Measurements from ENCODE around the gene VGLL4.

Gene VGLL4

DNA sequence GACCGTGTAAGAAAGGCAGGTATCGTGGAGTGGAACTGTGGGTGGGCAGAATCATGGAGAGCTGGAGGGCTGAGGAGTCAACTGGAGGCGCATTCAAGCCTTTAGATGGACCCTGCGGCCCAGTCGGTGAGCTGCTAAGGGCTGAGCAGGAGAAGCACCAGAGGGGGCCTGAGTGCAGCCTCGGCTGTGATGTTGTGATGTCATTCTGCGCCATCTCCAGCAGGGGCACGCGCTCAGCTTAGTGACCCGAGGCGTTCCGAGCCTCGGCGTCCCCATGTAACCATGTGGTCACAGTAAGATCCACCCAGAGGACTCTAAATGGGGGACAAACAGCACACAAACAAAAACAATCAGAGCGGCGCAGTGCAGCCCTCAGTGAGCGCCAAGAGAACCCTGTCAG is 76.8 kb downstream of the VGLL4 start:
- in situ Hi-C loops (cut with MboI; ENCODE audit: low sequenced_read_pairs), result no loop called here

DNA sequence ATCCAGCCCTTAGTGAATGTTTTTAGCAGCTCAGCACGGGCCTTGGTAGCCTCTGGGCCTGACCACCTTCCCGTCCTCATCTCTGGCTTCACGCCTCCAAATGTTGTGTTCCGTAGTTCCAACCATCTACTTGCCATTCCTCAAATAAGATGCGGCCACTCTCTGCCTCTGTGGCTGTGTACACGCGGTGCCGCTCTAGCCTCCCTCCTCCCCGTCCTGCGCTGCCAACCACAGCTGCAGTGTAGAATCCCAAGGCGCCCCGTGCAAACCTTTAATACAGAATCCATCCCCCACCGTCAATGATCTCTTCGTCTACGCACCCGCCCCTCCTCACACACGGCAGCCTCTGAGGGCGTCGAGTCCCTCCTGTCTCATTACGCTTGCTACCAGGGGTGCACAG is 77.2 kb downstream of the VGLL4 start:
- in situ Hi-C loops (cut with MboI; ENCODE audit: low sequenced_read_pairs), result no loop called here

DNA sequence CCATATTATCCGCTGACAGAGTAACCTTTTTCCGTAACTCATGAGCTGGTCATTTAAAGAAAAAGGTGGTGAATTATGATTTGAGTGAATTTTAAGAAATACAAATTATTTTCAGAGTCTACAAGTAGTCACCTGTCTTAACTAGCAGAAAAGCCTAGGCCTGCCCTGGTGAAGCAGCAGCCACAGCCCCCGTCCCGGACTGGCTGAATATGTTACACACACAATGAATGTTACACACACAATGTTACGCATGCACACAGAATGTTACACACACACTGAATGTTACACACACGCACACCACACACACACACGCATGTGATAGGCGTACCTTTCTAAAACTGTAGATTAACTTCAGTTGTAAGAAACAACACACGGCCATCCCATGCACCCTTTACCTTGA is 77.8 kb downstream of the VGLL4 start:
- in situ Hi-C loops (cut with MboI; ENCODE audit: low sequenced_read_pairs), result no loop called here

DNA sequence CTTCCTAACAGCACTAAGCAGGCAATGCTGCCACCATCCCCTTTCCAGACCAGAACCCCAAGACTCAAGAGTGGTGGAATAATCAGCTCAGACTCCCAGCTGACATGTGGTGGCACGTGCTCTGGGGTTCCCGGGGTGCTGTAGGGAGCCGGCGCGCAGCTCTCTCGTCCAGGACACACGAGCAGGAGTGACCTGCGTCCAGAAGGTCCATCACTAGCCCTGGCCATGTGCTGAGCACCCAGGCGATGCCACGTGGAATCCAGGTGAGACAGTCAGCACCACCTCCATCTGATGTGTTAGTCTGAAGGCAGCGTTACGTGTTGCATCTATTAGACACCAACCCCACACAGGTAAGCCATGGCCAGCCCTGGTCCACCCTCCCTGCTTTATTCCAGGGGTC is 78.2 kb downstream of the VGLL4 start:
- in situ Hi-C loops (cut with MboI; ENCODE audit: low sequenced_read_pairs), result no loop called here

DNA sequence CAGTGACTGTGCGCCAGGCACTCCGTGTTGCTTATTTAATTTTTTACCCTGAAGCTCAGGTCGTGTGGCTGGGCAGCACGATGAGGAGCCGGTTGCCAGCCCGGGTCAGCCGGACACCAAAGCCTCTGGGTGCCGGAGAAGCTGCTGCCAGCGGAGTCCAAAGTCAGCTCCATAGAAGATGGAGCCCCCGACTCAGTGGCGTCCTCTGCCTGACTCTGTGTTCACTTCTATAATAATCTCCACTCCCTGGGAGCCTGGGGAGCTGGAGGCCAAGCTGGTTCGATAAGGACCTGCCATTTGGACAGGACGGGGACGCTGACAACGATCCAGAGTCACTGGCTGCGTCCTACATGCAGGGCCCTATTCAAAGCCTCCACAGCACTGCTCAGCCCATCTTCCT is 78.6 kb downstream of the VGLL4 start:
- in situ Hi-C loops (cut with MboI; ENCODE audit: low sequenced_read_pairs), result no loop called here

DNA sequence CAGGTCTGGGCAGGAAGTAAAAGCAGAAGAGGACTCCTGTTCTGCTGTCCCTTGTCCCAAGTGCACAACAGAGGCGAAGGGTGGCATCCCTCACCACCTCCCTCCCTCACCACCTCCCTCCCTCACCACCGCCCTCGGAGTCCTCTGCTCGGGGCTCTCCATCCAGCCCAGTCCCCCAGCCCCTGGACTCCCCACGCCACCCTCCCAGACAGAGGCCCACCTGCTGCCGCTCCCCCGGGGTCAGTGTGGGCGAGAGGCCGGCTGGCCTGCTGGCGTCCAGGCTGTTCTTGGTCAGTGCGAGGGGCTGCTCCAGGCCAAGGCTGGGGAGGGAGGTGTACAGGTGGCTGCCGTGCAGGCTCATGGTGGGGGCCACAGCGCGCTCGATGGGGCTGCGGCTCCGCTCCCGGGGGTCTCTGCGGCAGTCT is 79.1 kb downstream of the VGLL4 start:
- in situ Hi-C loops (cut with MboI; ENCODE audit: low sequenced_read_pairs), result no loop called here

DNA sequence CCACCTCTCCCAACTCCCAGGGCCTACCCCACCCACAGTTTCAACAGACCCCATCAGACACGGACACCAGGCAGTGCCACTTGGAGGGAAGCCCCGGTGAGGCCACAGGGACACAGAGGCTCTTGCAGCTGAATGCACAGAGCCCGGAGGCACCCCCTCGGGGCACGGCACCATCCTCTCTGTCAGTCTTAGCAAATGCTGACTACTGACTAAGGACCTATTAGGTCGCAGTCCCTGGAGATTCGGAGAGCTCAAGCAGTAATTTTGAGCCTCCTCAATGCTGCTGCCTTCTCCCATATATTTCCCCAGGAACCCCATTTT is 79.9 kb downstream of the VGLL4 start:
- in situ Hi-C loops (cut with MboI; ENCODE audit: low sequenced_read_pairs), result no loop called here

DNA sequence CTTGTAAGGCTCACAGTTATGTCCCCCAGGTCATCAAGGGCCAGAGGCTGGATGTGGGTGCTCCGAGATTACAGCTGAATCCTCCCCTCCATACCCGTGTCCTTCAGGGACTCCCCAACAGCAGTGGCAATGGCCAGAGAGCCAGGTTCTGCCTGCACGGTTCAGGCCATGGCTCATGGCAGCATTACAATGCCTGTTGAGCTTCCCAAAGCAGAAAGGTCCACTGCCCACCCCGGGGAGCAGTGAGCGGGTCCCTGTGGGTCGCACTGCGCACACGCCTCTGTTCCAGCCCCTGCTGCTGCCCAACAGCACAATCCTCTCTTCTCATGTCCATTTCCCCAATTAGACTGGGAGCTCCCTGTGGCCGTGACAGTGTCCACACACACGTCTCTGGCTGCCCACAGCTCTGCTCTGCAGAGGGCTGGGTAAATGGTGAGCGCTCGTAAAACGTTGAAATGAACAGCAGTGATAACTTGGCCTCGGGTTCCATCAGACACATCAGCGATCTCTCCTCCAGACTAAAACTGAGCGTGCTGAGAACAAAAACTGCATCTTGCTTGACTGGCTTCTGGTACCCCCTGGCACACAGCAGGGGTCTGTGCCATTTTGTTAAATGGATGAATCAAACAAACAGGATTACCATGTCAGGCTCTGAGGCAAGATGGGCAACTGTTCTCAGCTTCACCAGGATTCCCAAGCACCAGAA is 80.4 kb downstream of the VGLL4 start:
- in situ Hi-C loops (cut with MboI; ENCODE audit: low sequenced_read_pairs), result no loop called here

DNA sequence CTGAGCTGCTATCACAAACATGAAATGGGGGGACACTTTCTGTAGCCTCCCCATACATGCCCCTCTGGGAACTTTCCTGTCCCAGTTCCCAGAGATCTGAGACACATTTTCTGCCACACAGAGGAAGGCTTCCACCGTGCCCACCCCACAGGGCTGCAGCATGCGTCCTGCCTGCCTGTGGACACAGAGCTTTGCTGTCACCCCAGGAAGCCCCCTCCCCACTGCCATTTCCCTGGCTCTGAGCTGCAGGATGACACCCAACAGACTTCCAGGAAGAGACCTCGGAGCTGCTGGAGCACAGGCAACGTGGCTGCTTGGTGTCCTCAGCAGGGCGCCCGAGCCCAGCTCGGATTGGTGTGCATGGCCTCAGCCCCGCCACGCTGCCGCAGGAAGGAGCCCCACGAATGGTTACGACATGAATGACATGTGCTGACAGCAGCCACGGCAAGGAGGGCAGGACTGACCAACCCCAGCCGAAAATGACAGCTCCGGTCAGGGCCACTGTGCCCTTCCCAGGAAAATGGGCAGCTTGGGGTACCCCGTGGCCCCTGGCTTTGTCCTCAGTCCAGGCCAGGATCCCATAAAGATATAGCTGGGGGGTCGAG is 81.3 kb downstream of the VGLL4 start:
- in situ Hi-C loops (cut with MboI; ENCODE audit: low sequenced_read_pairs), result no loop called here

DNA sequence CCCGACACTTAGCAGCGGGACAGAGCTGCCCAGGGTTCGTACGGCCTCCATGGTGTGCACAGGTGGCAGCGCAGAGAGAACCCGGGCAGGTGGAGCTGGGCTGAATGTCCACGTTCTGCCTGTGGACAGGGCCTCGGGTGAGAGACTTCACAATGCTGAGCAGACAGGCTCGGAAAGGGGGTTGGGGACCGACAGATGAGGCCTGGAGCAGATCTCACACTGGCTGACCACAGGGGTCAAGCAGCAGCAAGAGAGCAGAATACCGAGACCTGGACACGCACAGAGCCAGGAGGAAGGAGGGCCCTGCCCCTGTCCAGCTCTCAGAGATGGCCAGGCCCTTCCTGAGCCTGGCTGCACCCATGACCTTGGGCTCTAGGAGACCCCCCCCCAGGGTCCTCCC is 83.0 kb downstream of the VGLL4 start:
- in situ Hi-C loops (cut with MboI; ENCODE audit: low sequenced_read_pairs), result no loop called here

DNA sequence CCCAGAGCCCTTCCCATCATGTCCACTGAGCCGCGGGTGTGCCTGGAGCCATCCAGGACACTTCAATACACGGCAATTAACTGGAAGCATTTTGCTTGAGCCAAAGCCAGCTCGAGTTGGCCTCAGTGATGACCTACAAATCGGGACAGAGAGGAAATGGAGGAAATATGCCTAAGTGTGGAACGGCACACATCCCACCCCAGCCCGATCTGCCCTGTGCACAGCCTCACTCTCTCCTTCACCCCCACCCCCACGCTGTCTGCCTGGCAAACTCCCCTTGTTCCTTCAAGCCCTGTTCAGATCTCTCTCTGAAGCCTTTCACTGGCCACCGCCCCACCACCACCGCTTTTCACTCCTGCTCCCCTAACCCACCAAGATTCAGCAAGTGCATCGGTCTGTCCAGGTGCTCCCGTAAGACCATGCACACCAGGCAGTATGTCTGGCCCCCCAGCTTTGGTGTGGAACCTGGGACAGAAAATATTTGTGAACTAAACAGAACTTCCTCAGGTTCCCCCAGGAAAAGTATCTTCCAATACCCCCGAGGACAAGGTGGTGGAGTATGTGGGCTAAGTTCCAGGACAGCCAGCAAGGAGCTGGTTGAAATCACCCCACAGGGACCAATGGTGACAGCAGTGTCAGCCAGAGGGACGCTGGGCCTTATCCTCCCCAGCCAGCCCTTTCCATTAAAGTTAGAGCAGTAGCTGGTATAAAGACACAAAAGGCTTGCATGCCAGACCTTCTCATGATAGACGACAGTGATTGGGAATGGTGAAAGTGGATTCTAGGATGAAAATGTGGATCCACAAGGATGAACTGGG is 83.7 kb downstream of the VGLL4 start:
- in situ Hi-C loops (cut with MboI; ENCODE audit: low sequenced_read_pairs), result no loop called here

DNA sequence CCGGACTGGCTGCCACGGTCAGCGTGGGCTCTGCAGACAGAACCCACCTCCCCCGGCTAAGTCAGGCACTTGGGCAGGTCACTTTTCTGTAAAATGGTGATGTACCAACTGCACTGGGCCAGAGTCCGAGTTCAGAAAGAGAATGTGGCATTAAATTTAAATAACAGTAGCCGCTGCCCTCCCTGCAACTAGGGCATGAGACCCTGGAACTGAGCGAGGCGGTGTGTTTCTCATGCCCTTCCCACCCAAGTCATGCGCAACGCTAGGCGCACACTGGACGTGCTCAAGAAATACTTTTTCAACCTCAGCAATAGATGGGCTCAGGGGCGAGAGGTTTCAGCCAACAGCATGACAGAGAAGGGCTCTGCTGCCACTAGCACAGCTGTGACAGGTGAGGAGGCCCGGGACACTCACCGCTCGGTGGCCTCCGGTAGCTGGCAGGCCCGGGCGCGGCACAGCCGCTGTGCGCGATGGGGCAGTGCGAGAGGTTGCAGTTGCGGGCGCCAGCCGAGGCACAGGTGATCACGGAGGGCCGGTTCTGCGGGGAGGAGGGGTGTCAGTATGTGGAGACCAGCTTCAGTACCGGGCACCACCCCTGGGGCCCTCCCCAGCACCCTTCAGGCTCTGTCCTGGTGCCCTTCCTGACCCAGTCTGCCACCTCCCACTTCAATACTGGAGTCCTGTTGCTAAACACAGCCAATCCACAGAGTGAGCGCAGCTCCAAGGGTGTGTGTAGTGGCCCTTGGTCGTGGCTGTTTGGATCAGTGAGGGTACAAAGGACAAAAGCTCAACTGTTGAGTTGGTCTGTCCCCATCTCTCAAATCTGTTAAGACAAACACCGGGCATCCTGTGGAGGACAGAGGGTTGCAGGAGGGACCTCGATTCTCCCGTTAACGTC is 84.5 kb downstream of the VGLL4 start:
- in situ Hi-C loops (cut with MboI; ENCODE audit: low sequenced_read_pairs), result no loop called here

DNA sequence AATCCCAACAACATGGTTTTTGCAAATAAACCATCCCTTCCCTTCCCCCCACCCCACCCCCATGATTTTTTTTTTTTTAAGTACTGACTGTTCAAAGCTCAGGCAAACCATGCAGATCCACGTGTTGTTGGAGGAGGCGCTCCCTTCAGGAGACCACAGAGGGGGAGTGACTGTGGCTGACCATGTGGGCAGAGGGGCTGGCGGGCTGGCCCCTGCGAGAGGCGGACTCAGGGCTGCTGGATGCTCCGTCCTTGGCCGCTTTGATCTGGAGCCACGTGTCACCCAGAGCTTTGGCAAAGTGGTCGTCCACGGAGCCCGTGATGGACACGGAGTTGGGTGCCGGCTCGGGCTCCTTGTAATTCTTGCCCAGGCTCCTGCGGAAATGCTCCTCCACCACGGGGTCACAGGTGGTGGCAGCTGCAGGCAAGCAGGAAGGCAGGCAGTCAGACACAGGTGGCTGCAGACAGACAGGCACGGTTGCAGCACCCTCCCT is 85.3 kb downstream of the VGLL4 start:
- in situ Hi-C loops (cut with MboI; ENCODE audit: low sequenced_read_pairs), result no loop called here

DNA sequence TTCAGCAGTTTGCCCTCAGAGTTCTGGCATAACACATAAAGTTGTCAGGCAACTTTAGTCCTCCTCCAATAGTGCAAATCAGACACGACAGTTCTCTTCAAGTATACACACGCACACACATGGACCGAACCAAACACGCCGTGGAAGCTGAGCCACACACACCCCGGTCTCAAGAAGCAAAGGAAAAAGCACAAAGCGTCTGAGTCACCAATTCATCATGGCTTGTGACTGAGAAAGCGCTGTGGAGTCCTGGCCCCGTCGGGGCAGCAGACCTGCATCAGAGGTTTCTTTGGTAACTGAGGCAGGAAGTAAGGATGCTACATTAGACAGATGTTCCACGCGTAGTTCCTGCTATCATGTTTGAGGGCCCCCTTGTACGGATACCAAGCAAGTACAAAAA is 85.7 kb downstream of the VGLL4 start:
- in situ Hi-C loops (cut with MboI; ENCODE audit: low sequenced_read_pairs), result no loop called here

DNA sequence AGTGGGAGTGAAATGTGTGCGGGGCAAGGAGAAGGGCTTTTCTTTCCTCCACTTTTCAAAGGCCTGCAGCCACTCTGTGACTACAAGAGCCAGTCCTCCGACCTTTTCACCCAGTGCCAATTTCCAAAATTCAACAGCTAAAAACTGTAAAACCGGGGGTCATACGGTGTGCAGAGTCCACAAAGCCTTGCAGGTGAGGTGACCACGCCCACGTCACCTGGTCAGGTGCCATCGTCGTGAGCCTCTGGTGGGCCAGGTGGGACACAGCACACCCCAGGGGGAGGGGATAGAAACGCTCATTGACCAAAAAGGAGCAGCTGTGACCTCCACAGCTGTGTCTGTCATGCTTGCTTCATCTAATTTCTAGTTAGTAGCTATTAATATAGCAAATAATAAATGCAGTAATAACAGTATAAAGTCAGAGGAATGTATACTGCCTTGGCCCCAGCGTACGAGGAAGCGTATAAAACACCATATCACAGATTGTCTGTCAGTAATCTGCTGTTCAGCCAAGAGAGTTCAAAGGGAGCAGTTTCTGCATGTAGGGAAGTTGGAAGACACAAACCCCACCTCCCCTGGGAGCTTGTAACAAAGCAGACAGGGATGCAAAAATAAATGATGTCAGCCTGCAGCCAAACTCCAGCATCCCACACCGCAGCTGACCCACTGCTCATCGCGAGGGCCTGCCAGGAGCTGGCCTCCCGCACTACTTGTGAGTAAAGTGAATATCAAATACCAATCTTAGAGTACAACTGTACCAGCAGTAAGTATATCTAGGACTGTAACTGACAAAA is 86.7 kb downstream of the VGLL4 start:
- in situ Hi-C loops (cut with MboI; ENCODE audit: low sequenced_read_pairs), result no loop called here

DNA sequence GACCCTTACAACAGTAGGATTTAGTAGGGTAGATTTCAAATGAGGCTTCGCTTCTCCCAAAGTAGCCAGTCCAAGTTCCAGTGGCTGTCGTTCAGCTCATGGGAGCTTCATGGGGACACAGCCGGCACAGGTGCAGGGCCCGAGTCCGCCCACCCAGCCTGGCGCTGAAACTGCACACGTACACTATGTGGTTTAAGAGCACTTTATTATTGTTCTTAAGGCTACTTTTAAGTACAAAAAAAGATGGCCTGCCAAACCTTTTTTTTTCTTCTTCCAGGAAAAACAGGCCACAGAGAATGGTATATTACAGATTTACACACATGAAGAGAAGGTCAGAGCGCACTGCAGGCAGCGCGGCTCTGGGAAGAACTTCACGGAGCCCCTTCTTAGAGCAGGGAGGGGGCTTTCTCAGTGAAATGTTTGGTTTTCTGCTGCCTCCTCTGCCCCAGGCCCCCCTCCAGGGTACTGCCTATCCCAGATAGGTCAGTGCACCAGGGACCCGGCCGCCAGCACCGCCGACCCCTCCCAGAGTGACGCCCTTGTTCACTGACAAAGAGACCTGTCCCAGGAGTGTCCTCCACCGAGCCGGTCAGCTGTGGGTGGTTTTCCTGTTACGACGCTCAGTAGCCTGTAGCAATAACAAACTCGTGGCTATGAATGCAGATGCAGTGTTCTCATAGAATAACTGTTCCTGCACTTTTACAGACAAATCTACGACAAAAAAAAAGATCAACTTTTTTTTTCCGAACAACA is 87.7 kb downstream of the VGLL4 start:
- in situ Hi-C loops (cut with MboI; ENCODE audit: low sequenced_read_pairs), result no loop called here

DNA sequence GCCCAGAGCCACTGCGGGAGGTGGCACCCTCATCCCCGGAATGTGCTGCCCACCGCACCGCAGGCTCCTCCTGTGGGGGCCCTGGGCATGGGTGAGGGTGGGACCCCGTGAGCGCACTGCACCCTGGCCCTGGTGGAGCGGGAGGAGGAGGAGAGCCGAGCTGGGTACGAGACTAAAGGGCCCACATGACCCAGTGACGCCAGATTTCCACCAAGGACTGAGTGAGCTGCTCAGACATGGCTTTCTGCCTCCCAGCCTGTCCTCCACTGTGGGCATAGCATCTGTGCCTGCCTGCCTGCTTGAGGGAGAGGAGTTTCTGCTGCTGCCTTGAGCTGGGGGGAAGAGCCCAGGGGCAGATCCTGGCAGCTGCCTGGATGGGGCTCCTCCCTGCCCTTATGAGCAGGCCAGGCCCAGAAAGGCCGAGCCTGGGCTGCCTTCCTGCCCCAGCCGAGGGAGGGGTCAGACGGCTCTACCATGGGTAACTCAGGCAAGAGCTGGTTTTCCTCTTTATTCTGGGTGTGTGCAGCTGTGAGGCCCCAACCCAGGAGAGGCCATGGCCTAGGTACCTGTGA is 88.4 kb downstream of the VGLL4 start:
- in situ Hi-C loops (cut with MboI; ENCODE audit: low sequenced_read_pairs), result no loop called here

DNA sequence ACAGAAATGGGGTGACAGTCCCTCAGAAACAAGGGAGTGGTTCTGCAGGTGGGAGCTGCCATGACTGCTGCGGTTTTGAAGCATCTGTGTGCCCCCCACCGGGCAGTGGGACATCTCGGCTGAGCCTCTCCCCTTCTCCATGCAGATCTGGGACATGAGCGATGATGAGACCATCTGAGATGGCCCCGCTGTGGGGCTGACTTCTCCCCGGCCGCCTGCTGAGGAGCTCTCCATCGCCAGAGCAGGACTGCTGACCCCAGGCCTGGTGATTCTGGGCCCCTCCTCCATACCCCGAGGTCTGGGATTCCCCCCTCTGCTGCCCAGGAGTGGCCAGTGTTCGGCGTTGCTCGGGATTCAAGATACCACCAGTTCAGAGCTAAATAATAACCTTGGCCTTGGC is 89.0 kb downstream of the VGLL4 start:
- in situ Hi-C loops (cut with MboI; ENCODE audit: low sequenced_read_pairs), result no loop called here

DNA sequence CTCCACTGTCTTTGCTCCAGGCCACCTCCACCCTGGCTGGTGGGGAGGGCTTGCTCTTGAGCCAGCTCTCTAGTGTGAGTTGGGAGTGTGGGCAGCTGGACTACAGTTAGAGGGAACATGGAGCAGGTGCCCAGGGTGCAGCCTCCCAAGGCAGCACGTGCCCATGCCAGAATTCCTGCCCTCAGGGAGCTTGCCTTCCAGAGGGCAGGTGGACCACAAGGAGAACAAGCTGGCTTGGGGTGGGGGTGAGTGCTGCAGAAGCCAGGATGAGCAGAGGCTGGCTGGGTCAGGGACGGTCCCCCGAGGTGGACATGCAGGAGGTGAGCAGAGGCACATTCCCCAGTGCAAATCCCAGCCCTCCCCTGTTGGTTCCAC is 89.5 kb downstream of the VGLL4 start:
- in situ Hi-C loops (cut with MboI; ENCODE audit: low sequenced_read_pairs), result no loop called here

All from hTERT RPE-1 (cell line).